NK-92 treated with Interleukin-12 subunit alpha and Interleukin-12 subunit beta, amount 100 ng/mL, for 24 hours (cell line): Measurements from ENCODE around the gene ERGIC1.

Source experiments
- DNase-seq: peaks from one replicate; lab custom pipeline; 2025; lab: John Stamatoyannopoulos, UW

ERGIC1 gene

GRCh38 chr5:172921906-172922305, 87.9 kb downstream of the ERGIC1 start:
- DNase-seq, result no peak

- no peak for DNase-seq
Measured at GRCh38 chr5:172923539-172923938, 89.5 kb downstream of the ERGIC1 start.

- DNase-seq, result no peak
Measured at GRCh38 chr5:172925336-172925948, 91.4 kb downstream of the ERGIC1 start.

GRCh38 chr5:172926008-172926523, 92.0 kb downstream of the ERGIC1 start:
- no peak for DNase-seq

GRCh38 chr5:172926796-172927195, 92.7 kb downstream of the ERGIC1 start:
- no peak for DNase-seq

- DNase-seq, result no peak
Measured at GRCh38 chr5:172929371-172929838, 95.4 kb downstream of the ERGIC1 start.

GRCh38 chr5:172931001-172931536, 97.0 kb downstream of the ERGIC1 start:
- no peak for DNase-seq

GRCh38 chr5:172932313-172933017, 98.4 kb downstream of the ERGIC1 start:
- DNase-seq, result peak; percentile 42

- DNase-seq, result no peak
Measured at GRCh38 chr5:172933238-172933637, 99.2 kb downstream of the ERGIC1 start.

- DNase-seq, result no peak
Measured at GRCh38 chr5:172935096-172935495, 101.0 kb downstream of the ERGIC1 start.

GRCh38 chr5:172936401-172936800, 102.3 kb downstream of the ERGIC1 start:
- DNase-seq, result no peak

- DNase-seq, result no peak
Measured at GRCh38 chr5:172939071-172939470, 105.0 kb downstream of the ERGIC1 start.

GRCh38 chr5:172939611-172940267, 105.7 kb downstream of the ERGIC1 start:
- no peak for DNase-seq

- no peak for DNase-seq
Measured at GRCh38 chr5:172940268-172941066, 106.4 kb downstream of the ERGIC1 start.

GRCh38 chr5:172941067-172941516, 107.0 kb downstream of the ERGIC1 start:
- DNase-seq, result no peak

GRCh38 chr5:172942556-172942955, 108.5 kb downstream of the ERGIC1 start:
- no peak for DNase-seq

- DNase-seq, result no peak
Measured at GRCh38 chr5:172943283-172943841, 109.3 kb downstream of the ERGIC1 start.

GRCh38 chr5:172943906-172944305, 109.9 kb downstream of the ERGIC1 start:
- no peak for DNase-seq

- no peak for DNase-seq
Measured at GRCh38 chr5:172944741-172945140, 110.7 kb downstream of the ERGIC1 start.

- DNase-seq, result no peak
Measured at GRCh38 chr5:172945151-172945550, 111.1 kb downstream of the ERGIC1 start.

- DNase-seq, result no peak
Measured at GRCh38 chr5:172946146-172946545, 112.1 kb downstream of the ERGIC1 start.
